GM21576 (cell line): ENCODE measurements around the gene GINS1.
"Not testable (repeated sequence)": the region's sequence is repeated elsewhere in the genome, so short reads cannot be mapped to it uniquely, and the experiment has no call there.

ENCODE experiments used
- ATAC-seq: cut with Tn5 transposase; IDR thresholded peaks from one replicate; pipeline ENCODE4 v1.9.1; 2021; ENCODE audit warnings: mild to moderate bottlenecking, moderate library complexity; ENCODE audit not compliant: unreplicated experiment

The GINS1 gene

DNA sequence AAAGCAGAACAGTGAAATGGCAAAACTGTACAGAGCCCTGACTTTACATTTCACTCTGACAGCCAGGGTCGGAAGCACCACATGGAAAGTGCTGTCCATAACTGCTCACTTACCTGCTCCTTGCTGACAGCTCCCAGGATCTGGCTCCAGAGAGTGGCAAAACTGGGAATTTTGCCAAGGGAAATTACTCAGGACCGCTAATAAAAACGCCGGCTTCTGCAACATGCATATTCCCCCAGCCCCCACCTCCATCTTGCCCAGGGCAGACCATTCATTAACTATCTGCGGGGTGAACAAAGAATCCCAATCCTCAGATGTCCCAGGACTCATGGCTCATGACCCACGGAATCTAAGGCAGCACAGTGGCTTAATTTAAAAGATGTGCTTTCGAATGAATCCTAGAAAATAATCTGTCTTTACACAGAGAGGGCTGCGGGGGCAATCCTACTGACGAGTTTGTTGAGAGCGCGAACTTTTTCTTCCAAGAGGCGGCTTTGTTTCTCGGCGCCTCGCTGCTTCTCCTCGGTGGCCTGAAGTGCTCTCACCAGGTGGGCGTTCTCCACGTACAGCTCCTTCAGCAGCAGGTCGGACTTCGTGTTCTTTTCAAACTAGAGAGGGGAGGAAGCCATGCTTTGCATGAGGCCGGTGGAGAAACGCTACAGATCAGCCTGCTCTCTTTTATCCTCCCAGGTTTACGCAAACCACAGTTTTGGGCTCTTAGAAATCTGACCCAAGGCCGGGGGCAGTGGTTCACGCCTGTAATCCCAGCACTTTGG is 45.8 kb downstream of the GINS1 start:
- no peak for ATAC-seq

DNA sequence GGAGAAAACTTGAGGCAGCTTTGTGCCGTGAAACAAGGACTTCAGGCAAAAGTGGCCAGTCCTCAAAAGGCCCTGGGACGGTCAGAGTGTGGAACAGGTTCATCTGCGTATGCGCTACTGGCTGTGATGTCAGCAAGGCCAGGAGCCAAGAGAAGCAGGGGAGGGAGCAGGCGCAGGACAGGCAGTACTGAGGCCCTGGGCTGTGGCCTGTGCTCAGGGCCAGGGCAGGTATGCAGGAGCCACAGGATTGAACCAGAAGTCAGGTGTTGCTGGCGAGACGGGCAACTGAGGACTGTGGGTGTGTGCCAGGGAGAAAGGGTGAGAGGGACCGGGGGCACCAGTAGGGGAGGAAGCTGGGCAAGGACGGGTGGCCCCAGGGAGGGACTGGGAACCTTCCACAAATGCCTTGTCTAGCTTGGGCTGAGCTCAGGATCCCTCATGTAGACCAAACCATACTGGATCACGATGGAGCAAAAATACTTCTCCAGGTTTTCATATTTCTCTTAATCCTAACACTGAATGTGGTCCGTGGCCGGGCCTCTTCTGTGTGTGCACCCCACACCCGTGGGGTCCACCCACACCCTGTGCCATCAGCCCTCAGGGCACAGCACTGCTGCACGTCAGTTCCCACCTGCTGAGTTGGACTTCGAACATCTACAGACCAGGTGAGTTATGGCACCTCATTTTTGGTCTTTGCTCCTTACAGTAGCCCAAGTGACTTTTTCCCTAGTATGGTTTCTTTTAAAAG is 46.9 kb downstream of the GINS1 start:
- ATAC-seq = no peak

DNA sequence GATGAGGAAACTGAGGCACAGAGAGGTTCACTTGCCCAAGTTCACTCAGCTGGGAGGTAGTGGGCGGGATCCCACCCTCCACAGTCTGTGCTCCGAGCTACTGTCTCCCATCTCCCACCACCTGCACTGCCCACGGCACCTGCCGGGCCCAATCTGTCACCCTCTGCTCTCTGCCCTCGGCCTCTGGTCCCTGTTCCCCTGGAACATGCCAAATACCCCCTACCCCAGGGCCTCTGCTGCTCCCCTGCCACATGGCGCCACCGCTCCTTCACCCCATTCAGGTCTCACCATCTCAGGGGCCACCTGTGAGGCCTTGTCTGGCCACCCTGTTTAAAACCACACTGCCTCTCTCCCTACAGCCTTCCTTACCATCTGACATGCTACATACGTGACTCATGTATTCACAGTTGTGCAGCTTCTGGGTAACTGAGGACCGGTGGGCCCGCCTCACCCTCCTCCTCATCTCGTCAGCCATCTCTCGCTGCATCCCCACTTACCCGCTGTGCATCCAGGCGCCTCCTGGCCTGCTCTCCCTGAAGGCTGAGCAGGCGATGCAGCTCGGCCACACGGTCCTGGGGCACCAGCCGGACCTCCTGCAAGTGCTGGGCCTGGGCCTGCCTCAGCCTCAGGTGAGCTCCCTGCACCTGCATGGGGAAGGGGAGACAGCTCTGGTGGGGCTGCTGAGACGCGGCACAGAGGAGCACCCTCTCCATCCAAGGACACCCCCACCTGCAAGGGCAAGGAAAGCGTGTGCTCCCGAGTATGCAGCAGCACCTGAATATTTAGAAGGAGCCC is 50.6 kb downstream of the GINS1 start:
- no peak for ATAC-seq

DNA sequence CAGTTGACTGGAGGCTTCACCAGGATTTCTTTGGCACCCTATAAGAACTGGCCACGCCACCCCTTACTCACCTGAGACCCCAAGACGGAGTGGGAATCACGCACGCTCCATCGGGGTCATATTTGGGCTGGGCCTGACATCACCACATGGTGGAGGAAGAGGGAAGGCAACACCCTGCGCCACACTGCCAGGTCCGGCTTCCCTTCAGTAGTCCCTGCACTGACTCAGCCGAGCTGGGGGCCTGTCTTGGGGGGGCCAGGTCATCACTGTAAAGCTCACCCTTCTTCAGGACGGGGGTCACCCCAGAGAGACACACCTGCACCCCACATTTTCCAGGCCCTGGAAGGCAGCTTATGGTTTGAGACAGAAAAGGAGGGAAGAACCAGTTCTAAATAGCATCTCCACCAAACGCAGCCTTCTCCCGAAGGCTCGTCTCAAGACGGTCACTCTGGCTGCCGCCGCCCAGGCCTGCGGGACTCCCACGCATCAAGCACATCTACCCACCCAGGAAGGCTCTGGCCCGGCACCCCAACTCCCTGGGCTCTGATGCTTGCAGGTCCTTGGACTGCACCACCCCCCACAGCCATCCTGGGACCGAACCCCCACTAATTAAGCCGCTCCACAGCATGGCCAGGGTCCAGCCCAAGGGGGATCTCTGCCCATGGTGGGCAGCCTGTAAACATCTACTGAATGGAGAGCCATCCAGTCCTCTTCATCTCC is 51.8 kb downstream of the GINS1 start:
- ATAC-seq = no peak

DNA sequence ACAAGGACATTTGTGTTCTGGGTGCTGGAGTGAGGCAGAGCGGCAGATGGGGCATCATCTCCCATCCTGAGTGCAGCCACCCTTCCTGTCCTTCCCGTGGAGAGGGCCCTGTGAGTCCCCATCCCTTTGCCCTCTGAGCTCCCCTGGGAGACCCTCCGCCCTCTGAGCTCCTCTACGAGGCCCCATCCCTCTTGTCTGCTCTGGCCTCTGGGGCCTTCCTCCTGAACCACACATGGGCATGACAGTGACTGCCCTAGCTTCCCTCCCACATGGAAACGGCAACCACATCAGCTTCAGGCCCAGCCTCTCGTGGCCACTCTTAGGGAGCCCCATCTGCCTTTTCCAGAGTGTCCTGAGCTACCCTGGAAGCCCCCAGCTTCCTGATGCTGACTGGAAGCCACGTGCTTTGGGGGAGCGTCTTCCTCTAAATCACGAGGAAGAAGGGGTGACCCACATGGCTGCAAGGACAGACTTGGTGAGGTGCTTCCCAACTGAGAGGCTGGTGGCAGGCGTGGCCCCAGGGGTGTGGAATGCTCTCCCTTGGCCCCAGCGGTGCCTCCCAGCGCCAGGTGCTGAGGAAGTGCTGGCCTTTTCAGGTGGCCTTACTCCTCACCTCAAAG is 52.6 kb downstream of the GINS1 start:
- ATAC-seq = no peak

DNA sequence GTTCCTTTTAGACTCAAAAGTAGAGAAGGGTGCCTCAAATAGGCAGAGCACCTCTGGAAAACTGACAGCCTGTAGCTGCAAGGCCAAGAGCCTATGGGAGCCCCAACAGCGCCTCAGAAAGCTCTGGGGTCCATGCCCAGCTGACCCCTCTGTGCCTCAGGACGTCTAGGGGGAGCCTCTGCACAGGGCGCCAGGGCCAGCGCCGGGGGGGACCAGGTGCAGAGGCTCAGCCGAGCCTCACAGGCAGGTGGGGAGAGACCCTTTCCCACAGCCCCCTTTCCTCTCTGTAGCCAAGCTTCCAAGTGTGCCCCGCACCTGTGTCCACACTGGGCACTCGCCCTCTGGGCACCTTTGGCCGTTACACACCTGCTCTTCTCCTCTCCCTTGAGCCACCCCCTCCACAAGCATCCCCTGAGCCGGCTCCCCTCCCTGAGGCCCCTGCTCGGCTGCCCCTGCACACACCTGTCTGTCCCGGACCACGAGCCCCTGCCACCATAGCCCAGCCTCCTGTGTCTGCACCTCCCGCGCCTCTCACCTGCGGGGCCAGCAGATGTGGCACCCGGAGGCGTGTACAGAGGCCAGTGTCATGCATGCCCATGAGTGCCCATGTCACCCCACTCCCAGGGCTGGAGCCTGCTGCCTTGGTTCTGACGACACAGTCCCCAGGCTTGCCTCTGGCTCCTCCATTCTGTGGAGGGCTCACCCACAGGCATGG is 53.2 kb downstream of the GINS1 start:
- no peak for ATAC-seq

DNA sequence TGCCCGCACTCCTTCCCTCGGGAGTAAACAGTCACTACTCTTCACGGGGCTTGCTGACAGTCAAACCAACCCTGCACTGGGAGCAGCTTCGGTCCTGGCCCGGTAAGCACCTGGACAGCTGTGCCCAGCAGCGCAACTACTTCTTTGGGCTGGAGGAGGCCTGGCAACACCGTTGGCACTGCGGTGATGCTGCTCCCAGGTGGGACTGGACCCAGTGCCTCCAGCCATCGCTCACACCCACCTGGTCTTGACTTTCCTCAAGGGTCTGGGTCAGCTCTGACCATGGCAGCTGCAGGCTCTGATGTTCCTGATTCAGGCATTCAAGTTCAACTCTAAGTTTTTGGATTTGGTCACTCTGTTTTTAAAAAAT is 53.8 kb downstream of the GINS1 start:
- ATAC-seq = no peak

DNA sequence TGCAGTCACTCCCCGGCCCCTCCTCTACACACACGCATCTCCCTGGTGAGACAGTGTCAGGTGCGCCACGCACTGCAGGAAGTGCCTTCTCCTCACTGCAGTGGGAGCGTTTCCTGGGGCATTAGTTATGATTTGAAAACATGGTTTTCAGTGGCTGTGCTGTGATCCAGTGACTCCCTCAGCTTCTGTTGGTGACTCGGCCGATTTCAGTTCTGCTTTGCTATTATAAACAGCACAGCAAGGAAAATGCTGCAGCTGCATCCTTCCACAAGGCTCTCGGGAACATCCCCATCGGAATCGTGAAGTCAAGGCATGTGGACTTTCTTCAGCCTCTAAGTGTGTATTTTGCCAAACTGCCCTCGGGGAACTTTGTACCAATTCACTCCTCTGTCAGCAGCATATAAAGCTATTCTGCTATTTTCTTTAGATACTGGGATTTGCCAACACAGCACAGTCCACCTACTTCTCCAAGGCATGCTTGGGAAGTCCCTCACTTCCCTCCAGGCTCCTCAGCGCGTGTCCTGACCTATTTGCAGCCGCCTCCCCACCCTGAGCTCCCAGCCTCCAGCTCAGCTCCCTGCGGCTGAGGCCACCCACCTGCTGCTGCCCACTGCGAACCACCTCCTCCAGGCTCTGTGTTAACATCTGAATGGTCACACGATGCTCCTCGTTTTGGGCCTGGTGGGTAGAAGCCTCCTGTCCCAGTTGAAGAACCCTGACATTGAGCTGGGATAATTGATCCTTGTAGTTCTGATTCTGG is 54.5 kb downstream of the GINS1 start:
- ATAC-seq = no peak

DNA sequence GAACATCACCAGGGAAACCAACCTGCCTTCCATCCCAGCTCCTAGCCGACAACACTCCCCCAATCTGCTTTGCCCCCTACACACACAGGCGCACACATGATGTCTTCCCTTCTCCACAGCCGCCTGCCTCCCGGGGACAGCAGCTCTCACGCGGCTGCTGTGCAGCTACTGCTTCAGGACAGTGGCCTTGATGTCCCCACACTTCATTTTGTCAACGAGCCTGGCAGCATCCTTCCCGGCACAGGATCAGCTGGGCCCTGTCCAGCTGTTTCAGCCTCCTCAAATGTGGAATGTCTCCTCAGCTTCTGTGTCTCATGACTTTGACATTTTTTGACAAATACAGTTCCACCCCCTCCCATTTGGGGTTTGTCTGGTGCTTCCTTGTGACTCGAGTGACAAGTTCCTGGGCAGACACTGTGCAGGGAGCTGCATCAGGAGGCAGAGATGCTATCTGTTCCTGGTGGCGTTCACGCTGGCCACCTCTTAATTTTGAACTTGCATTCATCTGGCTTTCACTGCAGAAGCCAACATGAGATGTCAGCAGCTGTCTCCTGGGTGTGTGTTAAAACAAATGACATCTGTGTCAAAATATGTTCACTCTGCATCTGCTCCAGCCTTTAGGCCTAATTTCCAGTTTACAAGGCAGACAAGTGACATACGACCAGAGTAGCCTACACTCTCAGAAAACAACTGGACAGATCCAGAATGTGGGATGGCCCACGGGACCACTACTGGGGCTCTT is 57.2 kb downstream of the GINS1 start:
- no peak for ATAC-seq

DNA sequence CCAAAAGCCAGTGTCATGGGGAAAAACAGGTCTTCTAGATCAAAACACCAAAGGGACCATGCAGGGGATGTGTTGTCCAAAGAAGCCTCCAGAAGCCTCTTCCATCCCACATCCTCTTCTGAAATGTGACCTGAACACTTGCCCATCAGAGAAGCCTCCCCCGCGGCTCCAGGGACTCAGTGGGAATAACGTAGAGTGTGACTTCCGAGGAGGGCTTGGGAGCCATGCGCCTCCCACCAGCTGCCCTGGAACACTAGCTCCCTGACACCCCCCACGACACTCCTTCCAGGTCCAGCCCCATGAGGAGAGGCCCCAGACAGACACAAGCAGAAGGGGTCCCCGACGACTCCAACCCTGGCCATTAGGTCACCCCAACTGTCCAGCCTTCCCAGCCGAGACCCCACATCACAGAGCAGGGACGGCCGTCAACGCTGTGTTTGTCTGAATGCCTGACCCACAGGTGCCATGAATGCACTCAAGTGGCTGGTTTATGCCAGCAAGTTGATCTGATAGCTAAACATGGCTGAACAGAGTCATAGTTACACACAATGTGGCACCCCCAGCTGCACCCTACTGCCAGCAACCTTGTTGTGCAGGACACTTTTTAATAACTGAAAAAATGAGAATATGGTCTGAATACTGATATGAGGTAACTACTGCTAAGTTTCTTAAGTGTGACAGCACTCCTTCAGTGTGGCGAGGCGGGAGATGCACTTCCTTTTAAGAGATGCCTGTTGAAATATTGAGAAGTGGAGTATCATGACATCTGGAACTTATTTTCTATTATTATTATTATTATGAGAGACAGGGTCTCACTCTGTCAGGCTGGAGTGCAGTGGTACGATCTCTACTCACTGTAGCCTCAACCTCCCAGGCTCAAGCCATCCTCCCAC is 58.0 kb downstream of the GINS1 start:
- ATAC-seq = no peak

DNA sequence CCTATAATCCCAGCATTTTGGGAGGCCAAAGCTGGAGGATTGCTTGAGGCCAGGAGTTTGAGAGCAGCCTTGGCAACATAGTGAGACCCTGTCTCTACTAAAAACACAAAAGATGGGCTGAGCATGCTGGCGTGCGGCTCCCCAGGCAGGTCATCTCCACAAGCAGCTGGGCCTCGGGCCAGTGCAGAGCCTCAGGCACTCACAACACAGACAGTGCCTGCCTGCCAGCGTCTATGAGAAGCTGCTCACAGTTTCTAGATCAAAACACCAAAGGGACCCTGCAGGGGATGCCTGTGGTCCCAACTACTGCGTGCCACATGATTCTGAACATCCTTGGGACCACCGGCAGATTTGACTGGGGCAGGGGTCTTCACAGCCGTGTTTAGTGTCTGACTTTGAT is 59.4 kb downstream of the GINS1 start:
- no peak for ATAC-seq

DNA sequence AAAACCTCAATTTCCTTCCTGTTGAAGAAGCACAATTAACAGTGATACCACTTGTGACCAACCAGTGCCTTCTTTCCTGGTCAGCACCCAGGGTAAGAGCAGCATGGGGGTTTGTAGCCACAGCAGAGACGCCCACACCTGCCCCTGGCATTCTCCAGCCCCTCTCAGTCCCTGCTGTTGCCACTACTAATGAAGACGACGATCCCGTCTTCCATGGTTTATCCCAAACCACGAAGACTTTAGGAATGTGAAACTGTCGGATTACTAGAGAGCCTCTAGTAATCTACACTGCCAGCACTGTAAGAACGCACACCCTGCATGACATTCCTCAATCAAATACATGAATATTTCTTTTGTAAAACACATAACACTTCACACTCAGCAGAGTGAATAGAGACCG is 60.0 kb downstream of the GINS1 start:
- ATAC-seq = no peak

DNA sequence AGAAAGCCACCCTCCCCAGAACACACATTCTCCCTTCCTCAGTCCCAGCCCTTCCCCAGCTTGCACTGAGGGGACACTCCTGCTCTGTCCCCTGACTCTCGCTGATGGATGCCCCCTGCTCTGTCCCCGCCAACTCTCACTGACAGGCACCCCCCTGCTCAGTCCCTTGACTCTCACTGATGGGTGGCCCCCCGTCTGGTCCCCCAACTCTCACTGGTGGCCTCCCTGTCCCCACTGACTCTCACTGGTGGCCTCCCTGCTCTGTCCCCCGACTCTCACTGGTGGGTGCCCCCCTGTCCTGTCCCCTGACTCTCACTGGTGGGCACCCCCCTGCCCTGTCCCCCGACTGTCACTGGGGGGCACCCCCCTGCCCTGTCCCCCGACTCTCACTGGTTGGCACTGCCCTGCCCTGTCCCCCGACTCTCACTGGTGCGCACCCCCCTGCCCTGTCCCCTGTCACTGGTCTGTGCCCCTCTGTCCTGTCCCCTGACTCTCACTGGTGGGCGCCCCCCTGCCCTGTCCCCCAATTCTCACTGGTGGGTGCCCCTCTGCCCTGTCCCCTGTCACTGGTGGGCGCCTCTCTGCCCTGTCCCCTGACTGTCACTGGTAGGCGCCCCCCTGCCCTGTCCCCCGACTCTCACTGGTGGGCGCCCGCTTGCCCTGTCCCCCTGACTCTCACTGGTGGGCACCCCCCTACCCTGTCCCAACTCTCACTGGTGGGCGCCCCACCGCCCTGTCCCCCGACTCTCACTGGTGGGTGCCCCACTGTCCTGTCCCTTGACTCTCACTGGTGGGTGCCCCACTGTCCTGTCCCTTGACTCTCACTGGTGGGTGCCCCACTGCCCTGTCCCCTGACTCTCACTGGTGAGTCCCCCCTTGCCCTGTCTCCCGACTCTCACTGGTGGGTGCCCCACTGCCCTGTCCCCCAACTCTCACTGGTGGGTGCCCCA is 60.9 kb downstream of the GINS1 start:
- no peak for ATAC-seq

DNA sequence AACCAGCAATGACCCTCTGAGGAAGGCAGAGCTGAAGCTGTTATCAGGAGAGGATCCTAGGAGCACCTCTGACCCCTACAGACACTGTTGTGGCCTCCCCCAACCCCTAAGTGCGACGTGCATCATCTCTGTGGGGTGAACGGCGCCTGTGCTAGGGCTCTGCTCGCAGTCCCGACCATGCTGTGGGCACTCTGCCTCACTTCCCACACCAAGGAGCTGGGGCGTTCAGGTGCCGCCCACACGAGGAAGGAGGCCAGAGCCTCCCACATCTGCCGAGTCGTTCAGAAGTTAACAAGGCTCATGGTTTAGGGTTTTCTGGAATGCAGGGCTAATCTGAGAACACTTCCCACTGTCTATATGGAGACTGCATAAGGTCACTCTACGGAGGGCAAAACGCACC is 62.1 kb downstream of the GINS1 start:
- no peak for ATAC-seq

DNA sequence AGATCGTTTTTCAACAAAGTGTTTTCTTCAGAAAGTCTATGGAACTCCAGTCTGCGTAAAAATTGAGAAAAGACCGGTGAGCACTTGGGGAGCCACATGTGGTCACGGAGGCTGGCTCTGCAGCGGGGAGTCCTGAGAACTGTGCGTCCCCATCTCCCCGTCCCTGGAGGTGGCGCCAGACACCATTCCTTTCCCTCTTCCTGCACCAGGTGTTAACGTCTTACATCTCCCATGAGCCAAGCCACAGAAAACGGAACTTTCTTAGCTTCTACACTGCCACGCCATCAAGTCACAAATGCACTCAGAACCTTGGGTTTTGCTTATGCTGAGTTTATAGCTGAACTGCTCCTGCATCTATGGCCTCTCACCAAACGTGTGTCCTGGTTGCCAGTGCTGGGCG is 62.6 kb downstream of the GINS1 start:
- ATAC-seq = peak; percentile 52

DNA sequence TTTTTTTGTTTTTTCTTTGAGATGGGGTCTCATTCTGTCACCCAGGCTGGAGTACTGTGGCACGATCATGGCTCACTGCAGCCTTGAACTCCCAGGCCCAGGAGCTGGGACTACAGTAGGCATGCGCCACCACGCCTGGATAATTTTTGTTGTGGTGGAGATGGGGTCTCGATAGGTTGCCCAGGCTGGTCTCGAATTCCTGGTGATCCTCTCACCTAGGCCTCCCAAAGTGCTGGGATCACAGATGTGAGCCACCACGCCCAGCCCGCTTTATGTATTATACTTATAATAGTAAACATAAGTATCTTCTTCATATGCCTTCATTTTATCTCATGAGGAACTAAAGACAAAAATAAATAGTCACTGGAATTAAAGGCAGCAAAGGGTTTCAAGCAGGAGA is 63.5 kb downstream of the GINS1 start:
- ATAC-seq = no peak

DNA sequence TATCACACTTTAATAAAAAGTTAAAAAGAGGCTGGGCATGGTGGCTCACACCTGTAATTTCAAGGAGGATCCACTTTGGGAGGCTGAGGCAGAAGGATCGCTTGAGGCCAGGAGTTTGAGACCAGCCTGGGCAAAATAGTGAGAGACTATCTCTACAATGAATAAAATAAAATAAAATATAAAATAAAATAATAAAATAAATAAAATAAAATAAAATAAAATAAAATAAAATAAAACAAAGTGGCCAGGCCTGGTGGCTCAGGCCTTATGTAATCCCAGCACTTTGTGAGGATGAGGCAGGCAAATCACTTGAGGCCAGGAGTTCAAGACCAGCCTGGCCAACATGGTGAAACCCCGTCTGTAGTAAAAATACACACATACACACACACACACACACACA is 65.8 kb downstream of the GINS1 start:
- not testable (repeated sequence) for ATAC-seq
